Measurements from ENCODE around the gene MEN1.

GRCh38 chr11:64788321-64789215, 21.8 kb downstream of the MEN1 start:
- TF ChIP-seq POLR2A (IDR thresholded peaks at IDR 0.05; ENCODE audit: low read length) (no peak), GATA1 (IDR thresholded peaks at IDR 0.05; ENCODE audit: low read depth, low read length) (no peak)

All from erythroblast (primary cell).